ENCODE data around the gene NKD2.

NKD2 gene

DNA sequence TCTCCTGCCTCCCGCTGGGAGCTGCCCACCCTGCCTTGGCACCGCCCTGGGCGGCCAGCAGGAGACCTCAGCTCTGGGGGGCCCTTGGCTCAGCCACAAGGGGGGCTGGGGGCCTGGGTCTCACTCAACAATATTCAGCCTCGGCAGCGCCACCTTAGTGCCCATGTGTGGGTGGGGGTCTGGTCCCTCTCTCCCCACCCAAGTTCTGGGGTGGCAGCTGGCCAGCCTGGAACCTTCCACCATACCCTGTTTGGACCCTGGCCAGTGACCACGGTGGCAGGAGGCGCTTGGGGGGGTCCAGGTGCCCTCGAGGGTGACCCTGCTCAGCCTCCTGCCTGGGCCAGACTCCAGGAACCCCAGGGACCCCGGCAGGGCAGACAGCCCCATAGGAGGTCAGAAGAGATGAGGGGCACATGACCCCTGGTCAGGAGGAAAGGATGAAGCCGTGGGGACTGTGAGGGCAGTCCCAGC, 22.2 kb downstream of the NKD2 start:
- DNase-seq (ENCODE audit: low spot score): no peak

DNA sequence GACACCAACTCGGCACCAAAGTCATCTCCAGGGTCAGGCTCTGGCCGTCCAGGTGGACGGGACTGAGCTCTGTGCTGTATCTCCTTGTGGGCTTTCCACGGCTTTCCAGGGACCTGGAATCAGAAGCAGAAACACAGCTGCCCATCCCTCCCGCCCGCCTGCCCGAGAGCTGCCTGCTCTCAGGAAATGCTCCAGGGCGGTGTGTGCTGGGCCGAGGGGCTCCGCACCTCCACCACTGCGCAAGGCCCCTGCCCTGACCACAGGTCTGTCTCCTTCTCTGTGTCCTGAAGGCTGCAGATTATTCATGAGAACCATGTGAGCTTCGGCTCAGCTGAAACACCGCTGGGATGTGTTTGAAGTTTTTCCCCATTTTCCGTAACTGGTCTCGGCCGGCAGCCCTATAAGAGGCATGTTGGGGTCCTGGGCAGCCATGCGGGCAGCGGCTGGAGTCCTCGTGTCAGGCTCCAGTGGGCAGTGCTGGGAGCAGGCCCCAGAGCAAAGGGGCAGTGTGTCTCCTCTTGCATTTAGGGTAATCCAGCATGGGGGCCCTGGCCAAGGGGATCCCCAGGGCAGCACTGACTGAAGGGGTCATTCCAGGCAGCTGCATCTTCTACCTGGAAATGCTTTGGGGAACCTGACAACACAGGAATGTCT, 22.8 kb downstream of the NKD2 start:
- DNase-seq (ENCODE audit: low spot score): no peak

DNA sequence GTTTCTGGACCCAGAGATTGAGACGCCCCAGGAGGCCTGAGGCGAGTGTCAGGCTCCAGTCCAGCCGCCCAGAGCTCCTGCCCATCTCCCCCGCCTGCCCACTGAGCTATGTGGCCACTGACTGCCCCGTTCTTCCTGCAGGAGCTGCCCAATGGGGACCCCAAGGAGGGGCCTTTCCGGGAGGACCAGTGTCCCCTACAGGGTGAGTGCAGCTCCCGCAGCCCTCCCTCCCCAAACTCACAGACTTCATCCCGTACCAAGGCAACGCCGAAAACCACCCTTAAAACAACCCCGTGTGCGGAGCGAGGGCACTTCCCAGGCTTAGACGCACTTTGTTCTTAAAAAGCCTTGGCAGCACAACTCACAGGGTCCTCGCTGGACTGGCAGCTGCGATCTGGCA, 23.4 kb downstream of the NKD2 start:
- no peak for DNase-seq (ENCODE audit: low spot score)

DNA sequence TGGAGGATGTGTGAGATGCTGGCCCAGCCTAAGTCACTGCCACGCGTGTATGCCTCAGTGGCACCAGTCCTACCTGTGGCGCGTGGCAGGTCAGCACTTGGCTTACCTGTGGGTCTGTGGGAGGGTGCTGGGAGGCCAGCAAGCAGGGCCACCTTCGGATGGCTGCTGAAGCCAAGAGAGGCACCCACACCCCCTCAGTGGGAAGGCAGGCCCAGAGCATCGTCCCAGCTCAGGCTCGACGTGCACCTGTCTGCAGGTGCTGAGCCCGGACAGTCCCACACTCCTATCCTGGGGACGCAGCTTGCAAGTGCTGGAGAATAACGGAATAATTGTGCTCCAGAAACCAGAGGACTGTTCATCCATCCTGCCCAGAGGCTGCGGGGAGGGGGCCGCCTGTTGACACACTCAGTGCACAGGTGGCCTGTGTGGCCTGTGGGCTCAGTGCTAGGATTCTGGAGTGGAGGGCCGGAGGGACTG, 24.0 kb downstream of the NKD2 start:
- DNase-seq (ENCODE audit: low spot score): no peak

DNA sequence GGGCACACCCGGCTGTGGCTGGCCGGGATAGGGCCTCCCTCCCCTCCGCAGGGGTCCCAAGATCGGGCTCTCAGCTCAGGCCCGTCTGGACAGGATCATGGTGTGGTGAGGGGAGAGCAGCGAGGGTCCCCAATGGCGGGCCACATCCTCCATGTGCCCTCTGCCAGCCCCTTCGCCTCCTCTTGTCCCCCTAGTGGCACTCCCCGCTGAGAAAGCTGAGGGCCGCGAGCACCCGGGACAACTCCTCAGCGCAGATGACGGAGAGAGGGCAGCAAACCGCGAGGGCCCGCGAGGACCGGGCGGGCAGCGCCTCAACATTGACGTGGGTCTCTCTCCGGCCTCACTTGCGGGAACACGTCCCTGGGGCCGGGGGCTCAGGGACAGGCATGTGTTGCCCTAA, 24.6 kb downstream of the NKD2 start:
- DNase-seq (ENCODE audit: low spot score): no peak

DNA sequence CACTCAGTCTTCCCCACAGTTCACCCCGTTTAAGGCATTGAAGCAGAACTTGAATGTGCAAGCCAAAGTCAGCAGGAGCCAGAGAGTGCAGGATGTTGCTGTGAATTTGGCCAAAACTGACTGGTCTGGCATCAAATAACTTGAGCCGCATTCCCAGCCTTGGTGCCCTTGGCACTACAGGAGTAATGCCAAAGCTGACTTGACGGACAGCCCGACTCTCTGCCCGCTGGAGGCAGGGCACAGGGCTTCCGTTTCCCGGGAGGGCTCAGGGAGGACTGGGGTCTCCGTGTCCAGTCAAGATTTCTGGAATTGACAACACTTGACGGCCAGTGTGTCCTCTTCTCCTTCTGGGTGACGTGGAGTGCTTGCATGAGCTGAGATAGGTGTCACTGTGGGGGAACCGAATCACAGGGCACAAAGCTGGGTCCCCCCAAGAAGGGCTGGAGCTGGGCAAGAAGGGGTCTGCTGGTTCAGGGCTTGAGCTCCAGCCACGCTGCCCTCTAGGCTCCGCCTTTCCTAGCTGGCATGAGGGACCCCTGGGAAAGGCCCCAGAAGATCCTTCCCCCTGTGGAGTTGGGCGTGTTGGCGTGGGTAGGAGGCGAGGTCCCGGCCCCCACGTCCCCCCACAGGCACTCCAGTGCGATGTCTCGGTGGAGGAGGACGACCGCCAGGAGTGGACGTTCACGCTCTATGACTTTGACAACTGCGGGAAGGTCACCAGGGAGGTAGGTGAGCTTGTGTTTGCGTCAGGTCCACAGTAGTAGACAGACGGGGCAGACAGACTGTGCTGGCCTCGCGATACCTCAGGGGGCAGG, 25.2 kb downstream of the NKD2 start:
- no peak for DNase-seq (ENCODE audit: low spot score)

DNA sequence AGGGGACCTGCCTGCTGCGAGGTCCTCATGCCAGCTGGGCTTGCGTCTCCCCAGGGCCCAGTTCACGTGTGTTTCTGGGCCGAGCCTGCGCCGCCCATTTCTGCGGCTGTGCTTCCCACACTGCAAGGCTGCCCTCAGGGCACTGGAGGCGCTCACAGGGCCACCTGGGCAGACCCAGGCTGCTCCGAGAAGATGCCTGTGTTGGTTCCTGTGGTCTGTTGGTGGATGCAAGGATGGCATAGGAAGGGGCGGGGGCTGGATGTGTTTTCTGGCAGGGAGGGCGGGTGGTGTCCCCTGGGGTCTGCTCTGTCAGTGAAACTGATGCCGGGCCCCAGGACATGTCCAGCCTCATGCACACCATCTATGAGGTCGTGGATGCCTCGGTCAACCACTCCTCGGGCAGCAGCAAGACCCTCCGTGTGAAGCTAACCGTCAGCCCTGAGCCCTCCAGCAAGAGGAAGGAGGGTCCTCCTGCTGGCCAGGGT, 25.9 kb downstream of the NKD2 start:
- no peak for DNase-seq (ENCODE audit: low spot score)

DNA sequence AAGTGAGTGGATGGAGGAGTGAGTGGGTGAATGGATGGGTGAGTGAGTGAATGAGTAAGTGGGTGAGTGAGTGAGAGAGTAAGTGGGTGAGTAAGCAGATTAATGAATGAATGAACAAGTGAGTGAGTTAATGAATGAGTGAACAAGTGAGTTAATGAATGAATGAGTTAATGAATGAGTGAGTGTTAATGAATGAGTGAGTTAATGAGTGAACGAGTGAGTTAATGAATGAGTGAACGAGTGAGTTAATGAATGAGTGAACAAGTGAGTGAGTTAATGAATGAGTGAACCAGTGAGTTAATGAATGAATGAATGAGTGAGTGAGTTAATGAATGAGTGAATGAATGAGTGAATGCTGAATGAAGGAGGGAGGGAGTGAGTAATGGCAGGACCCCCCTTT, 26.4 kb downstream of the NKD2 start:
- DNase-seq (ENCODE audit: low spot score): no peak

DNA sequence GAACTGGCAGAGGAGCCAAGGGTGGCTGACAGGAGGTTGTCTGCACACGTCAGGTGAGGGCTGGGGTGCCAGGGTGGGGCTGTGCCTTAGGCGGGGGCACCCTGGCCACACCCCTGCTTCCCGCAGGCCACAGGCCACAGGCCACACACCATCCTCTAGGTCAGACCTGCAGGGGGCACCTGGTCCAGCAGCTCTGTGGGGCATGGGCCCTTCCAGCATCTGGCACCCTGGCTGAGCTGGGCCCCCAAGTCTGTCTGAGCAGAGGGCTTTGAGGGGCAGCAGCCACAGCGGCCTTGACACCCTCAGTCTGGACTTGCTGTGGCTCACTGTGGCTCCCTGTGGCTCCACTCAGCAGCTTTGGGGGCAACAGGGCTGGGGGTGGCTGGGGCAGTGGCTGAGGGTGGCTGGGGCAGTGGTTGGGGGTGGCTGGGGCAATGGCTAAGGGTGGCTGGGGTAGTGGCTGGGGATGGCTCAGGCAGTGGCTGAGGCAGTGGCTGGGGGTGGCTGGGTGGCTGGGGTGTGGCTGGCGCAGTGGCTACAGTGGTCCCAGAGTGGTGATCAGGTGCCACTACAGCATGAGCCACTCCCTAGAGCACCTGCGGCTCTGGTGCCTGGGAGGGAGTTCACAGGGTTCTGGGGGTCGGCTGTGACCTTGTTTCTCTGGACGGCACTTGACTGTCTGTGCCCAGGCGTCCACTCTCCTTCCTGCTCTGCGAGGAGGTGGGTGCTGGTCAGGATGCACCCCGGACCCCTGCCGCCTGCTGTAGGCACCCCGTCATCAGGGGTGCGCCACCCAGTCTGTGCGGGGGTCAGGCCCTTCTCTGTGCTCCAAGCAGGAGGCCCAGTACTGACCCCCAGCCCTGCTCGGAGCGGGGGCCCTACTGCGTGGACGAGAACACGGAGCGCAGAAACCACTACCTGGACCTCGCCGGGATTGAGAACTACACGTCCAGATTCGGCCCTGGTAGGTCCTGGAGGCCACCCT, 27.1 kb downstream of the NKD2 start:
- no peak for DNase-seq (ENCODE audit: low spot score)

DNA sequence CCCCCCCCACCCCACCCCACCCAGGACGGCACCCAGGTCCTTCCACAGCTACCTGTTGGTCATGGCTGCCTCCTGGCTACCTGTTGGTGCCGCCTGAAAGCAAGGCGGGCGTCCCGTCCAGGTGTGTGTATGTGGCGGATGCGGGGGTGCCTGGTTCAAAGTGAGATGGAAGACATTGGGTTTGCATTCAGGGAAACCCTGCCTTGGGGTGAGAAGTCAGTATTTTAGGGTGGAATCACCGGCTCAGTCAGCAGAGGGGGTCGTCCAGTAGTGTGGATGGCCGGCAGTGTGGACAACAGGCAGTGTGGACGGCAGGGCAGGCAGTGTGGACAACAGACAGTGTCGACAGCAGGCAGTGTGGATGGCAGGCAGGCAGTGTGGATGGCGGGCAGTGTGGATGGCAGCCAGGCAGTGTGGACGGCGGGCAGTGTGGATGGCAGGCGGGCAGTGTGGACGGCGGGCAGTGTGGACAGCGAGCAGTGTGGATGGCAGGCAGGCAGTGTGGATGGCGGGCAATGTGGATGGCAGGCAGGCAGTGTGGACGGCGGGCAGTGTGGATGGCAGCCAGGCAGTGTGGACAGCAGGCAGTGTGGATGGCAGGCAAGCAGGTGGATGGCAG, 28.0 kb downstream of the NKD2 start:
- no peak for DNase-seq (ENCODE audit: low spot score)

DNA sequence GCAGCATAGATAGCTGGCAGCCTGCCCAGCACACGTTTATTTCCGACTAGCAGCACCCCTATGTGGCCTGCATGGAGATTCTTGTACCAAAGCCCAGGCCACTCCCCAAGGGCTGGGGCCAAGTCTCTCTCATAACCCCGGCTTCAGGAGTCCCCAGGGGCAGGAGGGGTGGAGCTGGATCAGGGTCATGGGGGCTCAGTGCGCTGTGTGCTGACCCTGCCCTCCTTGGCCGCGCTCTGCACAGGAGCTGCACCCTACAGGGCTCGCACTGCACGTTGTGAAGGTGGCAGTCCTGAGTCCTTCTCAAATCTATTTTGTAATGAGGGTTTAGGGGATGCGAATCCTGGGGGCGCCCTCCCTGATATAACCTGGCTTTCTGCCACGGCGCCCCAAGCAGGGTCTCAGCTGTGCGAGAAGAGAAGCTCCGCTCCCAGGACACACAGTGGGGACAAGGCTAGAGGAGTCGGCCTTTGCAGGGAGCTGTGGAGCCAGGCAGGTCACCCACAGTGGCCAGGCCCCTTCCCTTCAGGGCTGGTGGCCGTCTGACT, 28.6 kb downstream of the NKD2 start:
- no peak for DNase-seq (ENCODE audit: low spot score)

DNA sequence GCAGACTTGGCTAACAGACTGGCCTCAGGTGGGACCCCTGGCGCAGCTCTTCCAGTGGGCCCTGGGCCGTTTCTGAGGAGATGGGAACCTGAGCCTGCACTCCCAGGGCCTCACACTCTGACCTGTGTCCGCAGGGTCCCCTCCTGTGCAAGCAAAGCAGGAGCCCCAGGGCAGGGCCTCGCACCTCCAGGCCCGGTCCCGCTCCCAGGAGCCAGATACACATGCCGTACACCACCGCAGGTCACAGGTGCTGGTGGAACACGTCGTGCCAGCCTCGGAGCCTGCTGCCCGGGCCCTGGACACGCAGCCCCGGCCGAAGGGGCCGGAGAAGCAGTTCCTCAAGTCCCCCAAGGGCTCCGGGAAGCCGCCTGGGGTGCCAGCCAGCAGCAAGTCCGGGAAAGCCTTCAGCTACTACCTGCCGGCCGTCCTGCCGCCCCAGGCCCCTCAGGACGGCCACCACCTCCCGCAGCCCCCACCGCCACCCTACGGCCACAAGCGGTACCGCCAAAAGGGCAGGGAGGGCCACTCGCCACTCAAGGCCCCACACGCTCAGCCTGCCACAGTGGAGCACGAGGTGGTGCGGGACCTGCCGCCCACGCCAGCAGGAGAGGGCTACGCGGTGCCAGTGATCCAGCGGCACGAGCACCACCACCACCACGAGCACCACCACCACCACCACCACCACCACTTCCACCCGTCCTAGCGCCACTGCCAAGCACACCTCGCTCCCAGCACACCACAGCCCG, 29.2 kb downstream of the NKD2 start:
- no peak for DNase-seq (ENCODE audit: low spot score)

DNA sequence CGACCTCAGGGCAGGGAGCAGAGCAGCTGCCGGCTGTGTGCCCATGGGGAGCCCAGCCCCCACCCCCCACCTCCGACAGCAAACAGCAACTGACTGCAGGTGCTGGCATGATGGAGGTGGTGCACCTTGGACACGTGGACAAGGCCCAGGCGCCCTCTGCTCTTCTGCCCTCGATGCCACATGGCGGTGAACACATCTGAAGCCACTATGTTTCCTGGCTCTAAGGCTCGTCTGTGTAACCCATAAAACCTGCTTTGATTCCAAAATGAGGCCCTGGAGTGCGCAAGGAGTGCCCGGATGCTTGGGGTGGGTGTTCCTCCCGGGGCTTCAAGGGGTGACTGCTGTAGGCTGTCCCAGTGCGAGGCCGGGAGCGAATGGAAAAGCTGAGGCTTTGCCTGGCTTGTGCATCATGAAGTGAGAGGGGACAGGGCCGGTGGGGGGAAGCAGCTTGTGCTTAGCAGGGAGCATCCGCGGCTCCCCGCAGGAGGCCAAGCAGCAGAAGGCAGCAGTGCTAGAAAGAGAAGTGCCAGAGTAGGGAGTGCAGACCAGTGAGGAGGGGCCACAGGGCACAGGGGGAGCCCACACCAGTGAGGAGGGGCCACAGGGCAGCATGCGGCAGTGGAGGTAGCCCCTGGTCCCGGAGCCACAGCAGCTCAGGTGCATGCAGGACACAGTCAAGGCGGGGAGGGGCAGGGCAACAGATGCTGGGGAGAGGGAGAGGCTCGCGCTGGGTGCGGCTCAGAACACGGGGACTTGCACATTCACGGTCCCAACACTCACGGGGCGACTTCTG, 30.0 kb downstream of the NKD2 start:
- no peak for DNase-seq (ENCODE audit: low spot score)

DNA sequence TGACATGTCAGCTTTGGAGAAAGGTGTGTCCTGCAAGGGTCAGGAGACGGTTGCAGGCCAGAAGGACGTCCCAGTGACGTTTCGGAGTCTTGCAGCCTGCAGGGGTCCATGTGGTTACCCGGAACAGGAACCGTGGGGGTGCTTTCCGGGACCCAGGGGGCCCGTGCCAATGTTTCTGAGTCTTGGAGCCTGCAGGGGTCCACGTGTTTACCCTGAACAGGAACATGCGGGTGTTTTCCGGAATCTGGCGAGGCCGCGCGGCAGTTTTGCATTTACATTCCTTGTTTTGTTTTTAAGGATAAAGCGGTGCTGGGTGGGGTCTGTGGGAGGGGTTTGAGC, 30.6 kb downstream of the NKD2 start:
- DNase-seq (ENCODE audit: low spot score): no peak

DNA sequence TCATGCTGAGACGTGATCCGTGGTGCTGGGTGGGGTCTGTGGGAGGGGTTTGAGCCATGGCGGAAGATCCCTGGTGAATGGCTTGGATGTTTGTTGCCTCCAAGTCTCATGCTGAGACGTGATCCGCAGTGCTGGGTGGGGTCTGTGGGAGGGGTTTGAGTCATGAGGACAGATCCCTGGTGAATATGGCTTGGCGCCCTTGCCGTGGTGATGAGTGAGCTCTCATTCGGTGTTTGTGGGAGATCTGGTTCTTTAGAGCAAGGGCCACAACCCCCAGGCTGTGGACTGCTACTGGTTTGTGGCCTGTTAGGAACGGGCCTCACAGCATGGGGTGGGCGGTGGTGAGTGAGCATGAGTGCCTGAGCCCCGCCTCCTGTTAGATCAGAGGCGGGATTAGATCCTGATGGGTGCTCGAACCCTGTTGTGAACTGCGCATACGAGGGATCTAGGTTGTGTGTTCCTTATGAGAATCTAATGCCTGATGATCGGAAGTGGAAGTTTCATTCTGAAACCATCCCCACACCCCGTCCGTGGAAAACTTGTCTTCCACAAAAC, 31.2 kb downstream of the NKD2 start:
- DNase-seq (ENCODE audit: low spot score): no peak

DNA sequence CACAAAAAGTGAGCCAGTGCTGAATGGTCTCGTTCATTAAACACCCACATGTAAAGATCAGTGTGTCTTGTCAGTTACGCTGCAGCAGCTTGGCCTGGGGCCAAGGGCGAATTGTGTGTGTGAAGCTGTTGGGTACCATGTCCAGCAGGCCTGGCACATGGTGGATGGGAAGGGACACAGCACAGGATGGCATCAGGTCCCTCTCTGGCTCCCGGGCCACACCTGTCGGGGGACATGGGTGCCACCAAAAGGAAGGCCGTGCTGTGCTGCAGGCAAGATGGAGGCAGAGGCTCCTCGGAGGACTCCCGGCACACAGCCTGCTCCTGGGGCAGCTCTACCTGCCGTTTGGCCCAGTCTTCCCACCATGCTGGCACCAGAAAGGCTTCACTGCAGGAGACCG, 32.0 kb downstream of the NKD2 start:
- DNase-seq (ENCODE audit: low spot score): no peak

DNA sequence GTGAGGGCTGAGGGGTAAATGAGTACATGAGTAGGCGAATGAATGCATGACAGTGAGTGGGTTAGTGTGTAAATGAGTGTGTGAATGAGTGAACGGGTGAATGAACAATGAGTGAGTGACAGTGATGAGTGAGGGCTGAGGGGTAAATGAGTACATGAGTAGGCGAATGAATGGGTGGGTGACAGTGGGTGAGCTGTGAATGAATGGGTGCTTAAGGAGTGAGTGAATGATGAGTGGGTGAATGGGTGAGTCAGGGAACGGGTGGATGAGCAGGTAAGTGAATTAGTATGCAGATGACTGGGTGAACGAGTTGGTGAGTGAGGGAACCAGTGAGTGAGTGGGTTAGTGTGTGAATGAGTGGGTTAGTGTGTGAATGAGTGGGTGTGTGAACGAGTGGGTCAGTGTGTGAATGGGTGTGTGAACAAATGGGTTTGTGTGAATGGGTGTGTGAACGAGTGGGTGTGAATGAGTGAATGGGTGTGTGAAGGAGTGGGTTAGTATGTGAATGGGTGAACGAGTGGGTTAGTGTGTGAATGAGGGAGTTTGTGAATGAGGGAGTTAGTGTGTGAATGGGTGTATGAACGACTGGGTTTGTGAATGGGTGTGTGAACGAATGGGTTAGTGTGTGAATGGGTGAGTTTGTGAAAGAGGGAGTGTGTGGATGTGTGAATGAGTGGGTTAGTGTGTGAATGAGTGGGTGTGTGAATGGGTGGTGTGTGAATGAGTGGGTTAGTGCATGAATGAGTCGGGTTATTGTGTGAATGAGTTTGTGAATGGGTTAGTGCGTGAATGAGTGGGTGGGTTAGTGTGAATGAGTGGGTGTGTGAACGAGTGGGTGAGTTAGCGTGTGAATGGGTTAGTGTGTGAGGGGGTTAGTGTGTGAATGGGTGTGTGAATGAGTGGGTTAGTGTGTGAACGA, 32.9 kb downstream of the NKD2 start:
- no peak for DNase-seq (ENCODE audit: low spot score)

DNA sequence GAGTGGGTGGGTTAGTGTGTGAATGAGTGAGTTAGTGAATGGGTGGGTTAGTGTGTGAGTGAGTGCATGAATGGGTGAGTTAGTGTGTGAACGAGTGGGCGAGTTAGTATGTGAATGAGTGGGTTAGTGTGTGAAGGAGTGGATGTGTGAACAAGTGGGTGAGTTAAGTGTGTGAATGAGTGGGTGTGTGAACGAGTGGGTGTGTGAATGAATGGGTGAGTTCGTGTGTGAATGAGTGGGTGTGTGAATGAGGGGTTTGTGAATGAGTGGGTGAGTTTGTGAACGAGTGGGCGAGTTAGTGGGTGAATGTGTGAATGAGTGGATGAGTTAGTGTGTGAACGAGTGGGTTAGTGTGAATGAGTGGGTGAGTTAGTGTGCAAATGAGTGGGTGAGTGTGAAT, 34.0 kb downstream of the NKD2 start:
- no peak for DNase-seq (ENCODE audit: low spot score)

DNA sequence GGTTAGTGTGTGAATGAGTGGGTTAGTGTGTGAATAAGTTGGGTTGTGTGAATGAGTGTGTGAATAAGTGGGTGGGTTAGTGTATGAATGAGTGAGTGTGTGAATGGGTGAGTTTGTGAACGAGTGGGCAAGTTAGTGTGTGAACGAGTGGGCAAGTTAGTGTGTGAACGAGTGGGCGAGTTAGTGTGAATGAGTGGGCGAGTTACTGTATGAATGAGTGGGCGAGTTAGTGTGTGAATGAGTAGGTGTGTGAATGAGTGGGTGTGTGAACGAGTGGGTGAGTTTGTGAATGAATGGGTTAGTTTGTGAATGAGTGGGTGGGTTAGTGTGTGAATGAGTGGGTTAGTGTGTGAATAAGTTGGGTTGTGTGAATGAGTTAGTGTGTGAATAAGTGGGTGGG, 34.7 kb downstream of the NKD2 start:
- DNase-seq (ENCODE audit: low spot score): no peak

Data from CD4-positive, alpha-beta T cell treated with Interleukin-6 at 100 ng/mL for 8 hours (primary cell).